ENCODE data around the gene TSPAN11.

TSPAN11 gene

GRCh38 chr12:31037931-31038330 is 111.4 kb downstream of the TSPAN11 start:
- no peak for TF ChIP-seq CTCF (IDR thresholded peaks at IDR 0.05; ENCODE audit: borderline replicate concordance, insufficient read depth, low read depth, low read length)

GRCh38 chr12:31041033-31041564 is 114.6 kb downstream of the TSPAN11 start:
- no peak overlapping the region for H3K4me3 ChIP-seq (ENCODE audit: low read depth, low read length)
- TF ChIP-seq CTCF (IDR thresholded peaks at IDR 0.05; ENCODE audit: borderline replicate concordance, insufficient read depth, low read depth, low read length) = no peak

More at GRCh38 chr12:31037931-31038330, 111.4 kb downstream of the TSPAN11 start:
- H3K4me3 ChIP-seq (ENCODE audit: low read depth, low read length) = no peak overlapping the region
